ENCODE measurements around the gene IL27RA. TPM values are rescaled to one million over a fixed set of nuclear protein-coding genes. Genes with fewer than 3 reads are reported as not detected.
"Not testable (repeated sequence)": the region's sequence is repeated elsewhere in the genome, so short reads cannot be mapped to it uniquely, and the experiment has no call there.

Gene IL27RA
- total RNA-seq, 1 experiment from 2014 or later = 7.0 TPM

- no TSS peak for BruUV-seq (replicated peaks)
- H3K4me1 Mint-ChIP-seq (ENCODE audit: low read depth, unreplicated experiment) = peaks cover 8% of the 10 kb centered on the region
- H3K27me3 Mint-ChIP-seq (ENCODE audit: unreplicated experiment) = no peaks in the 10 kb centered on the region
- no peaks in the 10 kb centered on the region for H3K36me3 Mint-ChIP-seq (ENCODE audit: insufficient read depth, unreplicated experiment)
- no peak overlapping the region for H3K4me3 Mint-ChIP-seq (ENCODE audit: low read depth, unreplicated experiment)
- DNase-seq = no peak
- CTCF ChIA-PET = interaction anchor here (0.7 kb wide), 1 partner anchor 419 kb away, joined by 3 read pairs; no protein-coding TSS in a partner anchor
- H3K9me3 Mint-ChIP-seq (ENCODE audit: low read depth, unreplicated experiment) = no peaks in the 10 kb centered on the region
- intact Hi-C loops (cut with micrococcal nuclease; ENCODE audit: unreplicated experiment) = no loop called here
- no peak for TF ChIP-seq CTCF (IDR thresholded peaks at IDR 0.05; ENCODE audit: unreplicated experiment)
- no peak overlapping the region for H3K27ac Mint-ChIP-seq (ENCODE audit: unreplicated experiment)
Measured at GRCh38 chr19:14015524-14016035, 16.0 kb upstream of the IL27RA start.

GRCh38 chr19:14019100-14019499 is 12.5 kb upstream of the IL27RA start:
- Mint-ChIP-seq H3K4me1 (ENCODE audit: low read depth, unreplicated experiment) (peaks cover 8% of the 10 kb centered on the region), H3K9me3 (ENCODE audit: low read depth, unreplicated experiment) (no peaks in the 10 kb centered on the region), H3K36me3 (ENCODE audit: insufficient read depth, unreplicated experiment) (no peaks in the 10 kb centered on the region), H3K27ac (ENCODE audit: unreplicated experiment) (no peak overlapping the region), H3K4me3 (ENCODE audit: low read depth, unreplicated experiment) (no peak overlapping the region), H3K27me3 (ENCODE audit: unreplicated experiment) (no peaks in the 10 kb centered on the region)
- no TSS peak for BruUV-seq (replicated peaks)
- DNase-seq = no peak
- TF ChIP-seq CTCF (IDR thresholded peaks at IDR 0.05; ENCODE audit: unreplicated experiment) = no peak
- CTCF ChIA-PET = interaction anchor here (0.6 kb wide), 2 partner anchors 117 to 1296 kb away, joined by 3 to 6 read pairs; partner anchors contain the start of genes ASF1B and TNPO2
- intact Hi-C loops (cut with micrococcal nuclease; ENCODE audit: unreplicated experiment) = no loop called here

- H3K36me3 Mint-ChIP-seq (ENCODE audit: insufficient read depth, unreplicated experiment); H3K9me3 Mint-ChIP-seq (ENCODE audit: low read depth, unreplicated experiment); intact Hi-C loops (cut with micrococcal nuclease; ENCODE audit: unreplicated experiment); H3K27ac Mint-ChIP-seq (ENCODE audit: unreplicated experiment); DNase-seq; BruUV-seq (replicated peaks); H3K27me3 Mint-ChIP-seq (ENCODE audit: unreplicated experiment); H3K4me1 Mint-ChIP-seq (ENCODE audit: low read depth, unreplicated experiment); CTCF ChIA-PET; H3K4me3 Mint-ChIP-seq (ENCODE audit: low read depth, unreplicated experiment): not testable (repeated sequence)
Measured at GRCh38 chr19:14019739-14020138, 11.8 kb upstream of the IL27RA start.

GRCh38 chr19:14021474-14021873 is 10.1 kb upstream of the IL27RA start:
- CTCF ChIA-PET = interaction anchor here (0.6 to 1.3 kb wide), 3 partner anchors 26 to 340 kb away, joined by 3 to 4 read pairs (median 4); no protein-coding TSS in a partner anchor
- BruUV-seq (replicated peaks) = no TSS peak
- no peak overlapping the region for H3K4me3 Mint-ChIP-seq (ENCODE audit: low read depth, unreplicated experiment)
- DNase-seq = no peak
- H3K9me3 Mint-ChIP-seq (ENCODE audit: low read depth, unreplicated experiment) = no peaks in the 10 kb centered on the region
- TF ChIP-seq CTCF (IDR thresholded peaks at IDR 0.05; ENCODE audit: unreplicated experiment) = no peak
- H3K27ac Mint-ChIP-seq (ENCODE audit: unreplicated experiment) = no peak overlapping the region
- peaks cover 8% of the 10 kb centered on the region for H3K4me1 Mint-ChIP-seq (ENCODE audit: low read depth, unreplicated experiment)
- H3K27me3 Mint-ChIP-seq (ENCODE audit: unreplicated experiment) = no peaks in the 10 kb centered on the region
- H3K36me3 Mint-ChIP-seq (ENCODE audit: insufficient read depth, unreplicated experiment) = no peaks in the 10 kb centered on the region
- intact Hi-C loops (cut with micrococcal nuclease; ENCODE audit: unreplicated experiment) = no loop called here

- Mint-ChIP-seq H3K27ac (ENCODE audit: unreplicated experiment) (no peak overlapping the region), H3K9me3 (ENCODE audit: low read depth, unreplicated experiment) (no peaks in the 10 kb centered on the region), H3K4me1 (ENCODE audit: low read depth, unreplicated experiment) (peaks cover 6% of the 10 kb centered on the region), H3K4me3 (ENCODE audit: low read depth, unreplicated experiment) (no peak overlapping the region), H3K36me3 (ENCODE audit: insufficient read depth, unreplicated experiment) (no peaks in the 10 kb centered on the region), H3K27me3 (ENCODE audit: unreplicated experiment) (no peaks in the 10 kb centered on the region)
- intact Hi-C loops (cut with micrococcal nuclease; ENCODE audit: unreplicated experiment) = no loop called here
- no TSS peak for BruUV-seq (replicated peaks)
- CTCF ChIA-PET = interaction anchor here (1.3 kb wide), 1 partner anchor 33 kb away, joined by 3 read pairs; no protein-coding TSS in a partner anchor
- no peak for DNase-seq
- TF ChIP-seq CTCF (IDR thresholded peaks at IDR 0.05; ENCODE audit: unreplicated experiment) = no peak
Measured at GRCh38 chr19:14022469-14022868, 9.1 kb upstream of the IL27RA start.

Measured in Calu3 (cell line).